ENCODE measurements around the gene DPH7. TPM values are rescaled to one million over a fixed set of nuclear protein-coding genes. Genes with fewer than 3 reads are reported as not detected.
"Not testable (repeated sequence)": the region's sequence is repeated elsewhere in the genome, so short reads cannot be mapped to it uniquely, and the experiment has no call there.

Gene DPH7
- total RNA-seq, 1 experiment from 2014 or later: 54.4 TPM

DNA sequence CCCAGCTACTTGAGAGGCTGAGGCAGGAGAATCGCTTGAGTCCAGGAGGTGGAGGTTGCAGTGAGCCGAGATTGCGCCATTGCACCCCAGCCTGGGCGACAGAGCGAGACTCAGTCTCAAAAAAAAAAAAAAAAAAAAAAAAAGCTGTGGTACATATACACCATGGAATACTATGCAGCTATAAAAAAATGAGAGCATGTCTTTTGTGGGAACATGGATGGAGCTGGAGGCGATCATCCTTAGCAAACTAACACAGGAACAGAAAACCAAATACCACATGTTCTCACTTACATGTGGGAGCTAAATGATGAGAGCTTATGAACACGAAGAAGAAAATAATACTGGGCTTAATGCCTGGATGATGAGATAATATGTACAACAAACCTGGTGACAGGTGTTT, 17.9 kb upstream of the DPH7 start:
- RAD21 ChIA-PET (ENCODE audit: low non-redundant PET in 1 of 2, low total read pairs in 2 of 2, uncharacterized antibody in 2 of 2, unreplicated experiment in 2 of 2): interaction anchor here (0.6 to 0.7 kb wide), 2 partner anchors 14 to 59 kb away, joined by 4 to 5 read pairs; no protein-coding TSS in a partner anchor
- H3K79me2 ChIP-seq (ENCODE audit: insufficient read depth, low read length); DNase-seq (ENCODE audit: low read depth, low spot score); CTCF ChIA-PET; H3K4me2 ChIP-seq (ENCODE audit: low read length); H3K9ac ChIP-seq (ENCODE audit: low read length); ATAC-seq; H2AFZ ChIP-seq (ENCODE audit: low read depth, low read length, poor library complexity, severe bottlenecking); H4K20me1 ChIP-seq (ENCODE audit: insufficient read depth); H3K27me3 ChIP-seq (ENCODE audit: insufficient read depth, low read length); BruUV-seq (replicated peaks); H3K9me2 ChIP-seq (ENCODE audit: insufficient read depth); H3K9me3 ChIP-seq (ENCODE audit: control insufficient read depth in 1 of 2, insufficient read depth in 1 of 2, low read depth in 1 of 2, low read length in 2 of 2); H3K27ac ChIP-seq (ENCODE audit: low read depth, low read length); intact Hi-C loops (cut with micrococcal nuclease); H3K36me3 ChIP-seq (ENCODE audit: control insufficient read depth in 1 of 2, insufficient read depth in 2 of 2, low read length in 2 of 2); H3K4me3 ChIP-seq (replicated peaks in 1 of 2; ENCODE audit: low read depth in 1 of 2, low read length in 2 of 2): not testable (repeated sequence)
- POLR2A ChIA-PET: interaction anchor here (2.2 kb wide), 1 partner anchor 8 kb away, joined by 6 read pairs; the partner anchor contains the start of gene ARRDC1
- peaks cover 2 to 13% of the 10 kb centered on the region in 2 experiments; a peak in 2 of 4 replicates for H3K4me1 ChIP-seq (ENCODE audit: control insufficient read depth in 1 of 2, insufficient read depth in 2 of 2, low read length in 2 of 2)

DNA sequence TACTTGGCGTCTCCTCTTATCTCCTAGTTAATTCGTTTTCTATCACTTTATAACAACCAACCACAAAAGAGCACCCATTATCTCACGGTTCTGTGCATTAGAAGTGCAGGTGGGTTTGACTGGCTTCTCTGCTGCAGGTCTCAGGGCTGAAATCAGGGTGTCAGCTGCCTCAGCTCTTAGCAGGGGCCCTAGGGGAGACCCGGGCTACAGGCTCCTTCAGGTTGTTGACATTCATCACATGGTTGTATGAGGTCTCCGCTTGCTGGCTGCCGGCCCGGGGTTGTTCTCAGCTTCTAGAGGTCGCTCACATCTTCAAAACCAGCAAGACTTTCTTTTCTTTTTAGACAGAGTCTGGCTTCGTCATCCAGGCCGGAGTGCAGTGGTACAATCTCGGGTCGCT, 14.5 kb upstream of the DPH7 start:
- no peaks in the 10 kb centered on the region for H3K9me3 ChIP-seq (ENCODE audit: control insufficient read depth in 1 of 2, insufficient read depth in 1 of 2, low read depth in 1 of 2, low read length in 2 of 2)
- H3K9ac ChIP-seq (ENCODE audit: low read length): no peak overlapping the region
- peaks cover 0 to 11% of the 10 kb centered on the region in 2 experiments; a peak in 1 of 4 replicates for H3K36me3 ChIP-seq (ENCODE audit: control insufficient read depth in 1 of 2, insufficient read depth in 2 of 2, low read length in 2 of 2)
- no peak overlapping the region for H2AFZ ChIP-seq (ENCODE audit: low read depth, low read length, poor library complexity, severe bottlenecking)
- no peak for DNase-seq (ENCODE audit: low read depth, low spot score)
- BruUV-seq (replicated peaks): no TSS peak
- H3K4me1 ChIP-seq (ENCODE audit: control insufficient read depth in 1 of 2, insufficient read depth in 2 of 2, low read length in 2 of 2): peaks cover 11 to 24% of the 10 kb centered on the region in 2 experiments; a peak in 2 of 4 replicates
- RAD21 ChIA-PET (ENCODE audit: low non-redundant PET in 1 of 2, low total read pairs in 2 of 2, uncharacterized antibody in 2 of 2, unreplicated experiment in 2 of 2): no interaction called here
- H3K4me2 ChIP-seq (ENCODE audit: low read length): no peak overlapping the region
- no peak for ATAC-seq
- intact Hi-C loops (cut with micrococcal nuclease): no loop called here
- H3K27me3 ChIP-seq (ENCODE audit: insufficient read depth, low read length): no peaks in the 10 kb centered on the region
- H4K20me1 ChIP-seq (ENCODE audit: insufficient read depth): no peaks in the 10 kb centered on the region
- H3K27ac ChIP-seq (ENCODE audit: low read depth, low read length): no peak overlapping the region
- POLR2A ChIA-PET: no interaction called here
- H3K4me3 ChIP-seq (replicated peaks in 1 of 2; ENCODE audit: low read depth in 1 of 2, low read length in 2 of 2): no peak overlapping the region
- TF ChIP-seq, protein P1, sequence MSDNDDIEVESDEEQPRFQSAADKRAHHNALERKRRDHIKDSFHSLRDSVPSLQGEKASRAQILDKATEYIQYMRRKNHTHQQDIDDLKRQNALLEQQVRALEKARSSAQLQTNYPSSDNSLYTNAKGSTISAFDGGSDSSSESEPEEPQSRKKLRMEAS (IDR thresholded peaks at IDR 0.05): no peak
- TF ChIP-seq, protein P2, sequence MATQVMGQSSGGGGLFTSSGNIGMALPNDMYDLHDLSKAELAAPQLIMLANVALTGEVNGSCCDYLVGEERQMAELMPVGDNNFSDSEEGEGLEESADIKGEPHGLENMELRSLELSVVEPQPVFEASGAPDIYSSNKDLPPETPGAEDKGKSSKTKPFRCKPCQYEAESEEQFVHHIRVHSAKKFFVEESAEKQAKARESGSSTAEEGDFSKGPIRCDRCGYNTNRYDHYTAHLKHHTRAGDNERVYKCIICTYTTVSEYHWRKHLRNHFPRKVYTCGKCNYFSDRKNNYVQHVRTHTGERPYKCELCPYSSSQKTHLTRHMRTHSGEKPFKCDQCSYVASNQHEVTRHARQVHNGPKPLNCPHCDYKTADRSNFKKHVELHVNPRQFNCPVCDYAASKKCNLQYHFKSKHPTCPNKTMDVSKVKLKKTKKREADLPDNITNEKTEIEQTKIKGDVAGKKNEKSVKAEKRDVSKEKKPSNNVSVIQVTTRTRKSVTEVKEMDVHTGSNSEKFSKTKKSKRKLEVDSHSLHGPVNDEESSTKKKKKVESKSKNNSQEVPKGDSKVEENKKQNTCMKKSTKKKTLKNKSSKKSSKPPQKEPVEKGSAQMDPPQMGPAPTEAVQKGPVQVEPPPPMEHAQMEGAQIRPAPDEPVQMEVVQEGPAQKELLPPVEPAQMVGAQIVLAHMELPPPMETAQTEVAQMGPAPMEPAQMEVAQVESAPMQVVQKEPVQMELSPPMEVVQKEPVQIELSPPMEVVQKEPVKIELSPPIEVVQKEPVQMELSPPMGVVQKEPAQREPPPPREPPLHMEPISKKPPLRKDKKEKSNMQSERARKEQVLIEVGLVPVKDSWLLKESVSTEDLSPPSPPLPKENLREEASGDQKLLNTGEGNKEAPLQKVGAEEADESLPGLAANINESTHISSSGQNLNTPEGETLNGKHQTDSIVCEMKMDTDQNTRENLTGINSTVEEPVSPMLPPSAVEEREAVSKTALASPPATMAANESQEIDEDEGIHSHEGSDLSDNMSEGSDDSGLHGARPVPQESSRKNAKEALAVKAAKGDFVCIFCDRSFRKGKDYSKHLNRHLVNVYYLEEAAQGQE (IDR thresholded peaks at IDR 0.05; ENCODE audit: low read depth): no peak
- TF ChIP-seq POLR2A (IDR thresholded peaks at IDR 0.05; ENCODE audit: borderline replicate concordance, extremely low read depth, insufficient read depth, insufficient read length): no peak
- TF ChIP-seq TCF7L2 (IDR thresholded peaks at IDR 0.05; ENCODE audit: borderline replicate concordance, extremely low read depth, insufficient read depth, insufficient read length): no peak
- TF ChIP-seq JUND (IDR thresholded peaks at IDR 0.05): no peak
- TF ChIP-seq FOSL1 (IDR thresholded peaks at IDR 0.05; ENCODE audit: low read depth): no peak
- TF ChIP-seq SIN3A (IDR thresholded peaks at IDR 0.05; ENCODE audit: low read depth): no peak
- no peak for TF ChIP-seq EZH2 (IDR thresholded peaks at IDR 0.05)
- no peak for TF ChIP-seq YY1 (IDR thresholded peaks at IDR 0.05; ENCODE audit: extremely low read depth, insufficient replicate concordance, low read depth, low read length)
- TF ChIP-seq CBX3 (IDR thresholded peaks at IDR 0.05; ENCODE audit: low read depth): no peak
- peaks cover 17% of the 10 kb centered on the region for H3K79me2 ChIP-seq (ENCODE audit: insufficient read depth, low read length)
- no peaks in the 10 kb centered on the region for H3K9me2 ChIP-seq (ENCODE audit: insufficient read depth)
- CTCF ChIA-PET: no interaction called here

Data from HCT116 (cell line).